SK-N-SH treated with all-trans-retinoic acid at 6 μM for 48 hours (cell line): ENCODE results near the gene HSD17B11.

Experiments
- ATAC-seq: fragments of 200-7000 bp; cut with Tn5 transposase; 3 replicates; pipeline ENCODE4 v1.9.1; 2020; ENCODE audit warnings: mild to moderate bottlenecking, moderate library complexity
- ARNTL ChIP-seq: fragments of 450-650 bp; formaldehyde crosslinking; IDR thresholded peaks from 2 replicates; pipeline ENCODE4 v1.5.0; 2020; ENCODE audit warnings: low read depth, mild to moderate bottlenecking, moderate library complexity, borderline replicate concordance
- BACH2 ChIP-seq: fragments of 250-450 bp; sonication (Bioruptor Pico); IDR thresholded peaks from 2 replicates; pipeline ENCODE4 v1.9.0; 2021; ENCODE audit warnings: mild to moderate bottlenecking, borderline replicate concordance
- CREB5 ChIP-seq: fragments of 250-450 bp; sonication (Bioruptor Pico); IDR thresholded peaks from 2 replicates; pipeline ENCODE4 v1.5.1; 2020; ENCODE audit warnings: low read depth, mild to moderate bottlenecking, moderate library complexity
- CSRNP3 ChIP-seq: fragments of 250-450 bp; sonication (Bioruptor Pico); IDR thresholded peaks from 2 replicates; pipeline ENCODE4 v1.5.1; 2021; ENCODE audit warnings: mild to moderate bottlenecking, moderate library complexity
- GLIS3 ChIP-seq: fragments of 250-450 bp; sonication (Bioruptor Pico); IDR thresholded peaks from 2 replicates; pipeline ENCODE4 v1.5.0; 2020; ENCODE audit warnings: mild to moderate bottlenecking, moderate library complexity
- ISL1 ChIP-seq: fragments of 250-450 bp; sonication (Bioruptor Pico); IDR thresholded peaks from 2 replicates; pipeline ENCODE4 v2.1.2; 2022; ENCODE audit warnings: mild to moderate bottlenecking, moderate library complexity
- OSR1 ChIP-seq: fragments of 250-450 bp; sonication (Bioruptor Pico); IDR thresholded peaks from 2 replicates; pipeline ENCODE4 v1.8.0; 2022; ENCODE audit warnings: moderate library complexity, mild to moderate bottlenecking, inconsistent platforms
- PATZ1 ChIP-seq: fragments of 250-450 bp; sonication (Bioruptor Pico); IDR thresholded peaks from 2 replicates; pipeline ENCODE4 v1.8.0; 2020; ENCODE audit warnings: mild to moderate bottlenecking, moderate library complexity, borderline replicate concordance
- POU6F1 ChIP-seq: fragments of 250-450 bp; sonication (Bioruptor Pico); IDR thresholded peaks from 2 replicates; pipeline ENCODE4 v1.8.0; 2021; ENCODE audit warnings: low read depth, mild to moderate bottlenecking, moderate library complexity, borderline replicate concordance
- RARB ChIP-seq: fragments of 250-450 bp; sonication (Bioruptor Pico); IDR thresholded peaks from 2 replicates; pipeline ENCODE4 v1.8.0; 2021; ENCODE audit warnings: mild to moderate bottlenecking, moderate library complexity
- SNAI2 ChIP-seq: fragments of 250-450 bp; sonication (Bioruptor Pico); IDR thresholded peaks from 2 replicates; pipeline ENCODE4 v1.5.0; 2020; ENCODE audit warnings: mild to moderate bottlenecking, moderate library complexity
- TCF4 ChIP-seq: fragments of 250-450 bp; sonication (Bioruptor Pico); IDR thresholded peaks from 2 replicates; pipeline ENCODE4 v1.8.0; 2021; ENCODE audit warnings: mild to moderate bottlenecking, moderate library complexity, borderline replicate concordance
- TSHZ2 ChIP-seq: fragments of 250-450 bp; sonication (Bioruptor Pico); IDR thresholded peaks from 2 replicates; pipeline ENCODE4 v1.5.0; 2020; ENCODE audit warnings: mild to moderate bottlenecking, moderate library complexity
- ZC3H10 ChIP-seq: fragments of 250-450 bp; sonication (Bioruptor Pico); IDR thresholded peaks from 2 replicates; pipeline ENCODE4 v1.5.1; 2021; ENCODE audit warnings: mild to moderate bottlenecking, moderate library complexity
- ZFP30 ChIP-seq: fragments of 450-650 bp; formaldehyde crosslinking; IDR thresholded peaks from 2 replicates; pipeline ENCODE4 v1.5.0; 2022; ENCODE audit warnings: mild to moderate bottlenecking, moderate library complexity
- ZNF565 ChIP-seq: fragments of 450-650 bp; formaldehyde crosslinking; conservative IDR thresholded peaks from 2 replicates; pipeline ENCODE4 v1.5.0; 2020; ENCODE audit warnings: low read depth, mild to moderate bottlenecking, moderate library complexity
- ZNF70 ChIP-seq: fragments of 450-650 bp; formaldehyde crosslinking; IDR thresholded peaks from 2 replicates; pipeline ENCODE4 v1.5.0; 2020; ENCODE audit warnings: mild to moderate bottlenecking, moderate library complexity
- ZNF8 ChIP-seq: fragments of 450-650 bp; formaldehyde crosslinking; IDR thresholded peaks from 2 replicates; pipeline ENCODE4 v1.5.0; 2020; ENCODE audit warnings: mild to moderate bottlenecking, moderate library complexity

The HSD17B11 gene

GRCh38 chr4:87410679-87411078, 19.7 kb upstream of the HSD17B11 start:
- no peak for ATAC-seq
- no peak for TF ChIP-seq POU6F1 (CRISPR knock-in tag)
- TF ChIP-seq PATZ1 (CRISPR knock-in tag): no peak
- no peak for TF ChIP-seq TCF4 (CRISPR knock-in tag)
- no peak for TF ChIP-seq ARNTL (CRISPR knock-in tag)
- TF ChIP-seq ZFP30 (CRISPR knock-in tag): no peak
- no peak for TF ChIP-seq BACH2 (CRISPR knock-in tag)
- TF ChIP-seq CREB5 (CRISPR knock-in tag): no peak
- TF ChIP-seq OSR1 (CRISPR knock-in tag): no peak

- no peak for ATAC-seq
- TF ChIP-seq ZNF70 (CRISPR knock-in tag): no peak
- no peak for TF ChIP-seq OSR1 (CRISPR knock-in tag)
- no peak for TF ChIP-seq CSRNP3 (CRISPR knock-in tag)
- TF ChIP-seq ARNTL (CRISPR knock-in tag): no peak
- no peak for TF ChIP-seq ZFP30 (CRISPR knock-in tag)
- TF ChIP-seq TSHZ2 (CRISPR knock-in tag): no peak
- TF ChIP-seq GLIS3 (CRISPR knock-in tag): no peak
- TF ChIP-seq SNAI2: no peak
- no peak for TF ChIP-seq POU6F1 (CRISPR knock-in tag)
- no peak for TF ChIP-seq ISL1 (CRISPR knock-in tag)
- no peak for TF ChIP-seq ZNF565 (CRISPR knock-in tag)
- no peak for TF ChIP-seq PATZ1 (CRISPR knock-in tag)
- TF ChIP-seq RARB (CRISPR knock-in tag): no peak
- no peak for TF ChIP-seq ZNF8 (CRISPR knock-in tag)
- TF ChIP-seq ZC3H10: no peak
Measured at GRCh38 chr4:87410157-87410556, 19.2 kb upstream of the HSD17B11 start.
